ENCODE measurements around the gene BBS9. TPM values are rescaled to one million over a fixed set of nuclear protein-coding genes. Genes with fewer than 3 reads are reported as not detected.
A peak's percentile ranks its signal among the peaks of the same experiment; 100 is the strongest.

Gene BBS9
- polyA plus RNA-seq, 3 donors from 2014 or later: 5.9 to 12.3 (median 10.8) TPM

DNA sequence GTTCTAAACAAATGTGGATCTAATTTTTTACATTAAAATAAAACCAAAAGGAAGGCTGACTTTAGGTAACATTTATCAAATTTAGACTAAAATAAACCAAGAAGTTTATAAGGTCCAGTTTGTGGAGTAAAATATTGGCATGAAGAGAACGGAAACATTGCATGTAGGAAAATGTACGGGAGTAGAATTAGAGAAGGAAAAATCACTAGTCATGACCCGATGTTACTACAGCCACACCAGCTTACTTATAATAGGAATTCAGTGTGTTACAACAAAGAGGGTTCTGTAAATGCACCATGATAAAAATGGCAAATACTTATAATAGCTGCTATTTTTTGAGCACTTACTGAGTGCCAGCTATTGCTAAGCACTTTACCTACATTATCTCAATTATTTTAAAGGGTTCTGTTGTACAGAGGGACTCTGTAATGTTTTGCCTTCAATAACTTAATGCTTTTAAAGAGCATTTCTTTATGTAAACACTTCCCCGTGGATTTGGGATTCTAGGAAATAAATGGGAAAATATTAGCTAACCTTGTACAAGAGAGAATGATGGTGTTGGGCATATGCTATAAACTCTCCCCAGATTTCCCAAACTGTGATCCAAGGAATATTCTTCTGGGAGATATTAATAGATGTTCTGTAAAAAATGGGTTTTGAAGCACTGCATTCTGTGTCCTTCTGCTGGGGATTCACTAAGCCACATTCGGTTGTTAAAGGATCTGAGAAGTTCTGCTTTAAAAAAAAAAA lies 296.7 kb downstream of the BBS9 start:
- Mint-ChIP-seq H3K4me3 (no peak overlapping the region), H3K36me3 (no peaks in the 10 kb centered on the region), H3K27ac (no peak overlapping the region), H3K4me1 (no peaks in the 10 kb centered on the region), H3K9me3 (no peaks in the 10 kb centered on the region), H3K27me3 (ENCODE audit: low read depth in 3 of 3) (no peaks in the 10 kb centered on the region)
- DNase-seq: no peak

DNA sequence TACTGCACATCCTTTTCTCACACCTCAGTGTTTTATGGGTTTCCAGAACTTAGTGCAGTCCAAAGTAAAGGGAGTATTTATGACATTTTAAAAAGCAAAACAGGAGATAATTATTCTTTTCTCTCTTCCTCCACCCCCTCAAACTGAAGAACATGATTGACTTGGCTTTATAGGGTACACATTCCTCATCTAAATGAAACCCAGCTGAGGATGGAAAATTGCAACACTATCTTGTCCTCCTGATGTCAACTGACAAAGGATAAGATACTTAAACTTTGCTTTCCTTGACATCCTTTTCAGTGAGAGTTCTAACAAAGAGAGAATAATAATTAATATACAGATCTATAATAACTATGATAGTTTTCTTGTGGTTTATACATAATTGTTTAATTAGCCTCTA lies 299.1 kb downstream of the BBS9 start:
- no peak for DNase-seq
- no peaks in the 10 kb centered on the region for H3K36me3 Mint-ChIP-seq
- peak overlapping the region in 1 of 6 donors; percentile 28 for H3K27ac Mint-ChIP-seq
- H3K4me1 Mint-ChIP-seq: no peaks in the 10 kb centered on the region
- H3K4me3 Mint-ChIP-seq: no peak overlapping the region
- H3K9me3 Mint-ChIP-seq: no peaks in the 10 kb centered on the region
- no peaks in the 10 kb centered on the region for H3K27me3 Mint-ChIP-seq (ENCODE audit: low read depth in 3 of 3)

DNA sequence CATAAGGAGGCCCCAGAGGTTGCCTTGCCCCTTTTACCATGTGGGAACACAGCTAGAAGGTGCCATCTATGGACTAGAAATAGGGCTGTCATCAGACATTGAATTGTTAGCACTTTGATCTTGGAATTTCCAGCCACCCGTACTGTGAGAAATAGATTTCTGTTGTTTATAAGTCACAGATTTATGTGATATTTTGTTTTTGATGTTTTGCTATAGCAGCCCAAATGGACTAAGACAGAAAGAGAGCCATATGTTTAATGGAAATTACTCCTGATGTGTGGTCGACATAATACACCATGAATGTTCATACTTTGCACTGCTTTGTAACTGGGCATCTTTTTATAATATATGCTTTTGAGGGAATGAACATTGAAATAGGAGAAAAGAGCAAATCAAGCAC lies 302.2 kb downstream of the BBS9 start:
- H3K9me3 Mint-ChIP-seq: no peaks in the 10 kb centered on the region
- no peaks in the 10 kb centered on the region for H3K27me3 Mint-ChIP-seq (ENCODE audit: low read depth in 3 of 3)
- no peak overlapping the region for H3K4me3 Mint-ChIP-seq
- no peaks in the 10 kb centered on the region for H3K36me3 Mint-ChIP-seq
- no peaks in the 10 kb centered on the region for H3K4me1 Mint-ChIP-seq
- H3K27ac Mint-ChIP-seq: no peak overlapping the region
- DNase-seq: no peak

DNA sequence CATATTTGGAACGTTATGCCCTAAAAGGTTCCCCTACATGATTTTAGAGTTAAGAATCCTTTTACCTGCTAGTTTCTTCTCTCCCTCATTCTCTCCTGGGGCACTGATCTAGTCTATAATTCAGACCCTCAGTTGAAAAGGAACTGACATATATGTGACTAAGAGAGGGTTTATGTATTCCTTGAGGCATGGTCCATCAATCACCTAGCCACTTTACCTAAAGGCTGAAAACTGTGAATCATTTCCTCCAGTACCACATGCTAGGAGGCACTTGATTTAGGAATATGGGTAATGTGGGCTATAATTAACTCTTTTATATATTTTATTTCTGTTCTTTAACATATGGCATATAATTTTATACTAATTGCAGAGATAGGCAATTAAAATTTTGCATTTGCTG lies 303.5 kb downstream of the BBS9 start:
- Mint-ChIP-seq H3K9me3 (no peaks in the 10 kb centered on the region), H3K27me3 (ENCODE audit: low read depth in 3 of 3) (no peaks in the 10 kb centered on the region), H3K27ac (no peak overlapping the region), H3K36me3 (no peaks in the 10 kb centered on the region), H3K4me1 (no peaks in the 10 kb centered on the region), H3K4me3 (no peak overlapping the region)
- no peak for DNase-seq

DNA sequence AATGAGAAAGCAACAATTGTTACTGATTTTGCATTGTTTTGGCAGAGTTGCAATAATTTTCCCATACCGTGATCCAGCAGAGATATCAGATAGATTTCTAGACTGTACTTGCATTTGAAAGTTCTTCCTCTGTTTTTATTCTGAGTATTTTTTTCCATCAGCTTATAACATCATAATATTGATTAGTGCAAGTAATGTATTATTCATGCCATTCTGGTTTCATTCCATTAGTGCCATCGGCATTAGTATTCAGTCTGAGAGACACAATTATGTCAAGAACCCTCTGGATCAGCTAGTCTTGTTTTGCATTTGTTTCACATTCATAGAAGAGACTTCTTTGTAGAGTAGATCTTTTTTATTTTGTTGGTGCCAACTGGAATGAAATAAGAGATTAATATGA lies 304.0 kb downstream of the BBS9 start:
- H3K4me1 Mint-ChIP-seq: no peaks in the 10 kb centered on the region
- no peak for DNase-seq
- H3K9me3 Mint-ChIP-seq: no peaks in the 10 kb centered on the region
- H3K27me3 Mint-ChIP-seq (ENCODE audit: low read depth in 3 of 3): no peaks in the 10 kb centered on the region
- H3K36me3 Mint-ChIP-seq: no peaks in the 10 kb centered on the region
- H3K27ac Mint-ChIP-seq: no peak overlapping the region
- H3K4me3 Mint-ChIP-seq: no peak overlapping the region

DNA sequence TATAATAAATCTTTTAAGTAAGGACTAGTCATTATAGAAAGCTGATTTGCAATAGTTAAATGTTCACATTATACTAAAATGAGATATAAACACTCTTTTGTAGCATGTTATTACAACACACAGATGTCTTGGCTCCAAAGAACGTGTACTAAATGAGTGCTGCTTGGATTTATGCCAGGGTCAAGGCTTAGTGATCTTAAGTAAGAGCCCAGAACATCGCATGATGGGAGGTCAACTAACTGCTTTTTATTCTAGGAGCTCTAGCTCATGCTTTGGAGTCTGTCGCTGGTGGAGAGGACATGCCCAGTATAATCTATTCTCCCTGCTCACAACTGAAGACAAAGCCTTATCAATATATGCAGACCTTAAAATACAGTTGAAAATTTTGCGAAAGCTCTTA lies 315.1 kb downstream of the BBS9 start:
- H3K27me3 Mint-ChIP-seq (ENCODE audit: low read depth in 3 of 3): peaks cover 0 to 2% (median 0%) of the 10 kb centered on the region in 3 donors
- no peak overlapping the region for H3K4me3 Mint-ChIP-seq
- H3K4me1 Mint-ChIP-seq: peaks cover 21 to 28% of the 10 kb centered on the region in 2 donors
- H3K36me3 Mint-ChIP-seq: no peaks in the 10 kb centered on the region
- no peak for DNase-seq
- H3K9me3 Mint-ChIP-seq: peaks cover 0 to 2% (median 0%) of the 10 kb centered on the region in 6 donors
- no peak overlapping the region for H3K27ac Mint-ChIP-seq

DNA sequence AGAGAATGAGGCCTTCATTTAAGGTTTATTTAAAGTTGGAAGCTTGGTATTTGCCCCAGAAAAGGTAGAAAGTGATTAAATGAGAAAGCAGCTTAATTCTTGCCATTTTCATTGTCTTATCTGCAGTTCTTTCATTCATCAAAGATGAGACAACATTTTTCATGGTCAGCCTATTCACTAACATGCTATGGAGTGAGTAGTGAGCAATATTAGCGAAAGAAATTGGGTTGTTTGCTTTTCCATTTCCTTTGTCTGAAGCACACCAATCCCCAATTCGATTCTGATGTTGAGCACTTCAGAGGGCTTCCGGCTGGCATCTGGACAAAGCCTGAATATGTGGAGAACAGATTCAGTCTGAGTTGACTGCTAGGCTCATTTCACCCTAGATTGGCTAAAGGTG lies 317.2 kb downstream of the BBS9 start:
- Mint-ChIP-seq H3K27me3 (ENCODE audit: low read depth in 3 of 3) (peaks cover 0 to 2% (median 0%) of the 10 kb centered on the region in 3 donors), H3K9me3 (peaks cover 0 to 2% (median 0%) of the 10 kb centered on the region in 6 donors), H3K36me3 (no peaks in the 10 kb centered on the region), H3K4me3 (no peak overlapping the region), H3K4me1 (peaks cover 25 to 39% of the 10 kb centered on the region in 2 donors), H3K27ac (peak overlapping the region in 1 of 6 donors; percentile 31)
- DNase-seq: no peak

DNA sequence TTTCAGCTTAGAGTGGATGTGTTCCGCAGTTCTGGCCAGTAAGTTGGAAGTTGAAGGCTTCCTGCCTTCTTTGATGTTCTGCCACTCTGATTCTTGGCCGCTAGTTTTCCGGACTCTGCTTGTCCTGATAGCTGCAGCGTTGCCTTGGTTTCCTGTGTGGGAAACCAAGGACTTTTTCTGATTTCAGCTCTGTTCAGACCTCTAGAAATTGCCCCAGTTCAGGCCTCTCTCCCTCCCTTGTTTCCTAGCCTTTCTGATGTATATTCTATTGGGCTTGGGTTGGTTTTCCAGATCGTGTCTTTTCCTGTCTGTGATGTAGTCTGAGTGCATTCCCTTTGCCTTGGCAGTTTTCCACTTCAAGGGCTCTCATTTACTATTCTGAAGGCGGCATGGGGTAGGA lies 318.7 kb downstream of the BBS9 start:
- Mint-ChIP-seq H3K9me3 (peaks cover 0 to 2% (median 0%) of the 10 kb centered on the region in 6 donors), H3K36me3 (peaks cover 0 to 3% (median 0%) of the 10 kb centered on the region in 3 donors), H3K27ac (peak overlapping the region in 1 of 6 donors; percentile 6), H3K4me3 (no peak overlapping the region), H3K4me1 (peaks cover 25 to 39% of the 10 kb centered on the region in 2 donors), H3K27me3 (ENCODE audit: low read depth in 3 of 3) (peaks cover 0 to 2% (median 0%) of the 10 kb centered on the region in 3 donors)
- DNase-seq: no peak

DNA sequence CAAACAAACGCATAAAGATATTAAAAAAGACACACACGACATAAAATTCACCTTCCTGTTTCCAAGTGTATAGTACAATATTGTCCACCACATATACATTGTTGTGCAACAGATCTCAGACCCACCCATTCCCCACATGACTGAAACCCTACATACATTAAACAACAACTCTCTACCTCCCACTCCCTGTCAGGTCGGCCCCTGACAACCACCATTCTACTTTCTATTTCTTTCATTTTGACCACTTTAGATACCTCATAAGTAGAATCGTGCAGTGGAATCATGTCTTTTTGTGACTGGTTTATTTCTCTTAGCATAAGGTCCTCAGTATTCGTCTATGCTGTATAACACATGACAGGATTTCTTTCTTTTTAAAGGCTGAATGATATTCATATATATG lies 320.5 kb downstream of the BBS9 start:
- no peaks in the 10 kb centered on the region for H3K27me3 Mint-ChIP-seq (ENCODE audit: low read depth in 3 of 3)
- peak overlapping the region in 2 of 5 donors; percentile 8 to 36 for H3K4me3 Mint-ChIP-seq
- H3K36me3 Mint-ChIP-seq: peaks cover 0 to 3% (median 0%) of the 10 kb centered on the region in 3 donors

DNA sequence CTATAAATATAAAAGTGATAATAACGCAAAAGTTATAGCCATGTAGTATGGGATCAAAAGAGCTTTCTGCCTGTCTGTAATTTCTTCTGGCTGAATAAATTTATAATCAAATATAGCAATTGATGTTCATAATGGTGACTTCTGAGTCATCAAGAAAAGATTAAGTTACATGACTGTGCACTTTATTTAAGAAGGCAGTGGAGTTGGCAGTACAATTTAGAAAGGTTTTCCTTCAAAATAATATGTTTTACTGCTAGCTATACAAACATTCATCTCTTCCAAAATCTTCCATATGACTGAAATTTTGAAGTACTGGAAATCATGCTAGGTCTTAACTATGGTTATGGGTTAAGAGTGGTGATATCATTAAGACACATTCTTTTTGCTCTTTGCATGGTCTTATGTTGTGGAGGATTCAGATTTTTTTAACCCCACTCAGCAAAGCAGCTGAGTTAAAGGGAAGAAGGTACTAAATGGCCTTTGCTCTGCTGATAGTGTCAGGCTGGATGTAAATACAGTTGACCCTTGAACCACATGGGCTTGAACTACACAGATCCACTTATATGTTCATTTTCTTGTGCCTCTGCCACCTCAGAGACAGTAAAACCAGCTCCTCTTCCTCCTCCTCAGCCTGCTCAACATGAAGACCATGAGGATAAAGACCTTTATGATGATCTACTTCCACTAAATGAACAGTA lies 323.6 kb downstream of the BBS9 start:
- no peak for DNase-seq
- Mint-ChIP-seq H3K27ac (no peak overlapping the region), H3K4me1 (peaks cover 19 to 27% of the 10 kb centered on the region in 2 donors), H3K36me3 (peaks cover 0 to 3% (median 0%) of the 10 kb centered on the region in 3 donors), H3K9me3 (peaks cover 0 to 2% (median 0%) of the 10 kb centered on the region in 6 donors), H3K27me3 (ENCODE audit: low read depth in 3 of 3) (no peaks in the 10 kb centered on the region), H3K4me3 (no peak overlapping the region)

More for the DNA sequence above, 320.5 kb downstream of the BBS9 start:
- Mint-ChIP-seq H3K4me1 (peaks cover 25 to 39% of the 10 kb centered on the region in 2 donors), H3K9me3 (peaks cover 0 to 2% (median 0%) of the 10 kb centered on the region in 6 donors), H3K27ac (no peak overlapping the region)
- DNase-seq: no peak

DNA sequence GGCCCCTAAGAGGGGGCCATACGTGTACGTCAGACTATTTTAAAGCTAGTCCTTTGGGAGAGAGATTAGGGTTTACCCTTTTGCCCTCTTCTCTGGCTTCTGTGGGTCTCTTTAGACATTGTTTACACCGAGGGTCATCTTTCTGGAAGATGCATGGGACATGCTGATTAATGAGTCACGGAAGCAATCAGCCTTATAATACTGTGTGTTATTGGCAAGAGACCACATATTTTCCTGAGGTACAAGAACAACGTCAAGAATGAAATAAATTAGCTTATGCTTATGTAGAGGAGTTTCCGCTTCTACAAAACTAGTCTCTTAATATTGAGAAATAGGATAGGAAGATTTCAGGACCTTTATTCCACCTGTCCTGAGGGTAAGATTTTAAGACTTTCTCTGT lies 327.7 kb downstream of the BBS9 start:
- Mint-ChIP-seq H3K4me3 (no peak overlapping the region), H3K4me1 (peaks cover 4 to 8% of the 10 kb centered on the region in 2 donors), H3K36me3 (peaks cover 0 to 3% (median 0%) of the 10 kb centered on the region in 3 donors), H3K27me3 (ENCODE audit: low read depth in 3 of 3) (peaks cover 0 to 2% (median 0%) of the 10 kb centered on the region in 3 donors), H3K27ac (peak overlapping the region in 1 of 6 donors; percentile 4), H3K9me3 (no peaks in the 10 kb centered on the region)
- DNase-seq: no peak

DNA sequence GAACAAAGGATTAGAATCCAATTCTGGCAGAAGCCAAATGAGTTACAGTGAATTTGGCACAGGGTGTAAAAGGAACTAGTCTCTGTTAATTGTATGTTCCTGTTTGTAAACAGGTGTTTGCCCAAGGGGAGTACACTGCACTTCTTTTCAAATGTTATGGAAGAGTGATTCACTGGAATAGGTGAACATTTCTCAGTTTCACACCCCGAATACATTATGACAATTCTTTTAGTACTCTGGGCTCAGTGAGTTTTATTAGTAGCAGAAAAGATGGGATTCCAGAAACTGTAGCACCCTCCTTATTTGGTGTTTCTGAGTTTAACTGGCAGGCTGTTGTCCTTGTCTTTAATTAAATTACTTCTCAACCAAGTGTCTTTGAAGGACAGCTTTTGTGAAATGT lies 329.2 kb downstream of the BBS9 start:
- Mint-ChIP-seq H3K27me3 (ENCODE audit: low read depth in 3 of 3) (peaks cover 0 to 2% (median 0%) of the 10 kb centered on the region in 3 donors), H3K27ac (peak overlapping the region in 1 of 6 donors; percentile 7), H3K4me1 (peaks cover 4 to 8% of the 10 kb centered on the region in 2 donors), H3K4me3 (no peak overlapping the region), H3K36me3 (no peaks in the 10 kb centered on the region), H3K9me3 (no peaks in the 10 kb centered on the region)
- no peak for DNase-seq

DNA sequence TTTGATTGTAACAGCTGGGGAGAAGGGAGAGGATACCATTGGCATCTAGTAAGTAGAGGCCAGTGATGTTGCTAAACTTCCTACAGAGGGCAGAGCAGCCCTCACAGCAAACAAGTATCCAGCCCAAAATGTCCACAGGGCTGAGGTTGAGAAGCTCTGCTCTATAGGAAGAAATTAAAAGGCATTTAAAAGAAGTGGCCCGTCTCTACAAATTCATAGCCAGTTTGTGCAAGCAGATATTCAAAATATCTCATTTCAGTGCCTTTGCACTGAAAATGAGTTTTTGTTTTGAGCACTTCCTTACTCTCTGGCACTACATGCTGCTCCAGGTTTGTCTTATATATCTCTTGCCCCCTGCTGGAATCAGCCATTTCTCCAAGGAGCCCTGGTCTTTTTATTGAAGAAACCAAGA lies 330.0 kb downstream of the BBS9 start:
- Mint-ChIP-seq H3K4me3 (peak overlapping the region in 4 of 5 donors; percentile 6 to 57 (median 22)), H3K27ac (peak overlapping the region in 1 of 6 donors; percentile 7), H3K36me3 (no peaks in the 10 kb centered on the region), H3K9me3 (no peaks in the 10 kb centered on the region), H3K4me1 (peaks cover 4 to 8% of the 10 kb centered on the region in 2 donors), H3K27me3 (ENCODE audit: low read depth in 3 of 3) (peaks cover 0 to 2% (median 0%) of the 10 kb centered on the region in 3 donors)
- DNase-seq: peak; percentile 5 to 46 (median 22)

DNA sequence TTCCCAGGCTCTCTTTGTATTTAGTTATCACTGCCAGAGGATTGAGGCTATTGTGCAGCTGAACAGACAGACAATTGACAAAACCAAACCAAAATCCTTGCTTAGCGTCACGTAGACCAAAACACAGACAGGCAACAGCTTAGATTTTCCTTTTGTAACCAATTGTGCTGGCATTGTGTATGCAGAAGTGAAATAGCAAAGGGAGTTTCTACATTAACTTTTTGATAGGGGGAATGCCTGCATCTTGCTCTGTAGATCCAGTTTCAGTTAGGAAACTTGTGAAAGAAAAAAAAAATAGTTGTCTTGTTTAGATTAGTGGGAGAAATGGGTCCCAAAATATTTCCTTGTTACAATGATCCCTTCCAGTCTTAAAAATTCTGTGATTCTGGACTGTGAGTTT lies 333.8 kb downstream of the BBS9 start:
- Mint-ChIP-seq H3K27ac (no peak overlapping the region), H3K4me1 (peaks cover 21 to 33% of the 10 kb centered on the region in 2 donors), H3K9me3 (peaks cover 0 to 2% (median 0%) of the 10 kb centered on the region in 6 donors), H3K36me3 (peaks cover 0 to 9% (median 5%) of the 10 kb centered on the region in 3 donors), H3K4me3 (no peak overlapping the region), H3K27me3 (ENCODE audit: low read depth in 3 of 3) (peaks cover 0 to 2% (median 2%) of the 10 kb centered on the region in 3 donors)
- DNase-seq: no peak
